T-helper 1 cell (primary cell): Measurements from ENCODE around the gene CD9.
"Not testable (repeated sequence)": the region's sequence is repeated elsewhere in the genome, so short reads cannot be mapped to it uniquely, and the experiment has no call there.

ENCODE experiments used
- DNase-seq, 5 donors: peaks; one replicate each; pipeline ENCODE4 v3.0.0-alpha.2; 2012 to 2020

Gene CD9

DNA sequence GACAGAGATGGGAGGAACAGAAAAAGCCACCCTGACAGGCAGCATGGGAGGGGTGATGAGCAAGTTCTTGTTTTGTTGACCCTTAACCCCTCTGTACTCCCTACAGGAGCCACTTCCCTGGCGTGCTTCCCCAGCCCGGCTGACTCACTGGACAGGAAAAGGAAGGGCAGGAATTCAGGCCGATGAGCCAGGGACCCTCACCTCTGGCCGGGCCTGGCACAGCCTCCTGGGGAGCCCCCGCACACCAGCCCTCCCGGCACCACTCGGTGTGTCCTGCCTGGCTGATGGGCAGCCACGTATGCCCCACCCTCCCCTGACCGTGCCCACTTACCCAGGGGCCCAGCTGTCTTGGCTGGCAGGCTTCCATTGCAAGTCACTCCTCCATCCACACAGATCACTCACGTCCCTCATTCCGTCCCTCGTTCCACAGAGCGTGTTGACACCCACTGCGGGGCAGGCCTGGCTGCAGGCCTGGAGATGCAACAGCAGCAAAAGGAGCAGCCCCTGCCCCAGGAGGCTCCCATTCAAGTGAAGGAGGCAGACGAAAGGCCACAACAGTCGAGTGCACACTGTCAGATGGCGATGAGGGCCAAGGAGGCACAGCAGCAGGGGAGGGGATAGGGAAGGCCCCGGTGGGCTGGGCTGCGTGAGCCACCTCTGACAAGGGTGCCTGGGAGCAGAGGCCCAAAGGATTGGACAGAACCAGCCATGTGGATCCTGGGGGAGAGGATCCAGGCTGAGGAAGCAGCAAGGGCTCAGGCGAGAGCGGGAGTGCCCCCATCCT, 19.7 kb upstream of the CD9 start:
- no peak for DNase-seq

DNA sequence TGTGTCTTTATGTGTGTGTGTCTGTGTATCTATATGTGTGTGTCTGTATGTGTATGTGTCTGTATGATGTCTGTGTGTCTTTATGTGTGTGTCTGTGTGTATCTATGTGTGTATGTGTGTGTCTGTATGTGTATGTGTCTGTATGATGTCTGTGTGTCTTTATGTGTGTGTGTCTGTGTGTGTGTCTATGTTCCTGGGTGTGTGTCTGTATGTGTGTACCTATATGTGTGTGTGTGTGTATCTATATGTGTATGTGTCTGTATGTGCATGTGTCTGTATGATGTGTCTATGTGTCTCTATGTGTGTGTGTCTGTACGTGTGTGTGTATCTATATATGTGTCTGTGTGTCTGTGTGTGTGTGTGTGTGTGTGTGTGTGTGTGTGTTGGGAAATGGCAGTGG, 19.0 kb upstream of the CD9 start:
- no peak for DNase-seq

DNA sequence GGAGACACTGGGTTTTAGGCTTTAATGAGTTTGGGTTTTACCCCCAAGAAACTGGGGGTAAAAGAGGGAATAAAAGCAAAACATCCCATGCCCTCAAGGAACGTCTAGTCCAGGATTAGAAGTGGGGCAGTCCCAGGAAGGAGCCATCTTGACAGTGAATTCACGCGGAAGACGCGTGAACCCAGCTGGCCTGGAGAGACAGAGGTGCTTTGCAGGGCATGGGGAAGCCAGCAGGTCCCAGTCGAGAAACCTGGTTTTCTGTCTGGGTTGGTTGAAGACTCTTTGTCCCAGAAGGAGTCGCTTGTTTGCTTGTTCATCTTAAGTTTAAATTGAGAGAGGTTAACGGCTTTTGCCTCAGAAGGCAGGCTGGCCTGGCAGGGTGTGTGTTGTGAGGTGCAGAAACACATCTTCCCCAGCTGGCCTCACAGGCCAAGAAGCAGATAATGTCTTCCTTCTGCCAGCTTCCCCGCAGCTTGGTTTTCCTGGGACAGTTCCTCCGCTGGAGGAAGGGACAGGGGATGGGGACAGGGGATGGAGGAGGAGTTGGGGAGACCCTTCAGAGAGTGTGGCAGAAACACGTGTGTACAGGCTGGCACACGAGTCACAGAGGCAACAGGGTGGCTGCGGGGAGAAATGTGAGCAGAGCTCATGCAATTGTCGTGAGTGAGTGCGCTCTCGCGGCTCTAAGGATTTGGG, 18.5 kb upstream of the CD9 start:
- no peak for DNase-seq

GRCh38 chr12:6182279-6182898, 17.8 kb upstream of the CD9 start:
- no peak for DNase-seq

GRCh38 chr12:6183689-6184428, 16.3 kb upstream of the CD9 start:
- DNase-seq, result no peak

GRCh38 chr12:6185961-6186827, 14.0 kb upstream of the CD9 start:
- DNase-seq, result no peak

DNA sequence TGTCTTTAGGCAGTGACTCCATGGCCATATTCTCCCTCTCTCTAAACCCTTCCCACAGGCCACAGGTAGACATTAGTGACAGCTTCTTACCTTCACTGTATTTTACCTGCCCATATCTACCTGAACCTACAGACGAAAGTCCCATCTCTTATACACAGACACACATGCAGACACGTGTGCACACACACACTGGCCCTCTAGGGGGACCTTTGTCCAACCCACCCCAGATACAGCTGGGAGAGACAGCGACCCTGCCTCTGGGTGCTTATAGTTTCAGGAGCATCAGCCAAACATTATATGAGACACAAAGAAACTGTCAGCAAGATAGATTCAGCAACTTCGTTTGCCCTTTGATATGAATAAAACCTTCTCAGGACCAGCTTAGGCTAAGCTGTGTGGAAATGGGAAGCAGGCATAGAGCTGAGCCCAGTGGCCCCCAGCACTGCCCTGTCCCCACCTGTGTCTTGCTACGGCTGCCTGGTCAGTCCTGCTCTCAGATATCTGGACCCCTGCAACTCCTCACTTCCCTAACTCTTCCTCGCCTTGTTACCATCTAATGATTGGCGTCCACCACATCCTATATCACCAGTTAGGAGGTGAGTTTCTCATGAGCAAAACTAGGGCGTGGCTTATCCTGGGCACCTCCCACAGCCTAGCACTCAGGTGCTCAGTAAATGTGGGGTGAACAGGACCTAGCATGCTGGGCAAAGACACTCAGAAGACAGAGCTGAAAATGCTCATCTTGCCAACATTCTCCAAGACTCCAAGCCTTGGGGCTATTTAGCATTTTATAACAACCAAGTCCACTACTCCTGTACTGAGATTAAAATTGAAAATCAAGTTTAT, 12.0 kb upstream of the CD9 start:
- DNase-seq, result no peak

- no peak for DNase-seq
These were observed 11.2 kb upstream of the CD9 start for GRCh38 chr12:6189028-6189427.

DNA sequence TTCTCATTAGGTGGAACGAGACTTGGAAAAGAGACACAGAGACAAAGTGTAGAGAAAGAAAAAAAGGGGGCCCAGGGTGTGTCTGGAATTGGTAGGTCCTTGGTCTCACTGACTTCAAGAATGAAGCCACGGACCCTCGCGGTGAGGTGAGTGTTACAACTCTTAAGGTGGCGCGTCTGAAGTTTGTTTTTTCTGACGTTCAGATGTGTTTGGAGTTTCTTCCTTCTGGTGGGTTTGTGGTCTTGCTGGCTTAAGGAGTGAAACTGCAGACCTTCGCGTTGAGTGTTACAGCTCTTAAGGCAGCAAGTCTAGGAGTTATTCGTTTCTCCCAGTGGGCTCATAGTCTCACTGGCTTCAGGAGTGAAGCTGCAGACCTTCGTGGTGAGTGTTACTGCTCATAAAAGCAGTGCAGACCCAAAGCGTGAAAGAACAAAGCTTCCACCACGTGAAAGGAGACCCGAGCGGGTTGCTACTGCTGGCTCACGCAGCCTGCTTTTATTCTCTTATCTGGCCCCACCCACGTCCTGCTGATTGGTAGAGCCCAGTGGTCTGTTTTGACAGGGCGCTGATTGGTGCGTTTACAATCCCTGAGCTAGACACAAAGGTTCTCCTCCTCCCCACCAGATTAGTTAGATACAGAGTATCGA, 10.1 kb upstream of the CD9 start:
- DNase-seq, result not testable (repeated sequence)

DNA sequence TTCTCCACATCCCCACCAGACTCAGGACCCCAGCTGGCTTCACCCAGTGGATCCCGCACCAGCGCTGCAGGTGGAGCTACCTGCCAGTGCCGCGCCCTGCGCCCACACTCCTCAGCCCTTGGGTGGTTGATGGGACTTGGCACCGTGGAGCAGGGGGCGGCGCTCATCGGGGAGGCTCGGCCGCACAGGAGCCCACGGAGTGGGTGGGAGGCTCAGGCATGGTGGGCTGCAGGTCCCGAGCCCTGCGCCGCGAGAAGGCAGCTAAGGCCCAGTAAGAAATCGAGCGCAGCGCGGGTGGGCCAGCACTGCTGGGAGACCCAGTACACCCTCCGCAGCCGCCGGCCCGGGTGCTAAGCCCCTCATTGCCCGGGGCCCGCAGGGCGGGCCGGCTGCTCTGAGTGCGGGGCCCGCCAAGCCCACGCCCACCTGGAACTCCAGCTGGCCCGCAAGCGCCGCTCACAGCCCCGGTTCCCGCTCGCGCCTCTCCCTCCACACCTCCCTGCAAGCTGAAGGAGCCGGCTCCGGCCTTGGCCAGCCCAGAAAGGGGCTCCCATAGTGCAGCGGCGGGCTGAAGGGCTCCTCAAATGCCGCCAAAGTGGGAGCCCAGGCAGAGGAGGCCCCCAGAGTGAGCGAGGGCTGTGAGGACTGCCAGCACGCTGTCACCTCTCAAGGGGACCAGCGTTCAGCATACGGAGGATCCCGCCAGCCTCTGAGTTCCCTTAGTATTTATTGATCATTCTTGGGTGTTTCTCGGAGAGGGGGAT, 9.3 kb upstream of the CD9 start:
- not testable (repeated sequence) for DNase-seq

- DNase-seq, result no peak
These were observed 7.4 kb upstream of the CD9 start for GRCh38 chr12:6192604-6193380.

DNA sequence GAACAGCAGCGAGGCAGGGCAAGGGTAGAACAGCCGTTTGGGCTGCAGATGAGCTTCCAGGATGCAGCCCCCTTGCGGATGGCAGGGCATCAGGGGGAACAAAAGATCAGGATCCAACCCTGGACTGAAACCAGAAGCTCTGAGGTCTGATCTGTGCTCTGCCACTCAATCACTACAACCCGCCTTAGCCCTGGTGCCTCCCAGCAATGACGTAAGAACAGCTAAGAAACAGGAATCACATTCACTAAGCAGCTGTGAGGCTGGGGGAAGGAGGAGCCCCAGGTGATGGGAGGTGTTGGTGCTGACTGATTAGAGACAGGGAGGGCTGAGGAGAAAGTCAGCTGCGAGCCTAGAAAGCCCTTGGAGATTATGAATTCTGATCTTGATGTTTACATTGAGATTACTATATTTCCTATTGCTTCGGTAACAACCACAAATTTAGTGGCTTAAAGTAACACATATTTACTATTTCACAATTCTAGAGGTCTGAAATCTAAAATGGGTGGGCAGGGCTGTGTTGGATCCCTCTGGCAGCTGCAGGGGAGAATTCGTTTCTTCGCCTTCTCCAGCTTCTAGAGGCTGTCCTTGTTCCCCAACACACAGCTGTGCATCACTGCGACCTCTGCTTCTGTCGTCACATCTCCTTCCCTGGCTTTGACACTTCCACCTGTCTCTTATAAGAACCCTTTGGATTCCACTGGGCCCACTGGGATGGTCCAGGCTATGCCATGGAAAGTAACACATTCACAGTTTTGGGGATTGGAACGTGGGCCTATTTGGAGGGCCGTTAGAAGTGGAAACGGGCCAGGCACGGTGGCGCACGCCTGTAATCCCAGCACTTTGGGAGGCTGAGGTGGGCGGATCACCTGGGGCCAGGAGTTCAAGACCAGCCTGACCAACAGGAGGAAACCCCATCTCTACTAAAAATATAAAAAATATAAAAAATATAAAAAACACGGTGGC, 6.1 kb upstream of the CD9 start:
- DNase-seq, result no peak

DNA sequence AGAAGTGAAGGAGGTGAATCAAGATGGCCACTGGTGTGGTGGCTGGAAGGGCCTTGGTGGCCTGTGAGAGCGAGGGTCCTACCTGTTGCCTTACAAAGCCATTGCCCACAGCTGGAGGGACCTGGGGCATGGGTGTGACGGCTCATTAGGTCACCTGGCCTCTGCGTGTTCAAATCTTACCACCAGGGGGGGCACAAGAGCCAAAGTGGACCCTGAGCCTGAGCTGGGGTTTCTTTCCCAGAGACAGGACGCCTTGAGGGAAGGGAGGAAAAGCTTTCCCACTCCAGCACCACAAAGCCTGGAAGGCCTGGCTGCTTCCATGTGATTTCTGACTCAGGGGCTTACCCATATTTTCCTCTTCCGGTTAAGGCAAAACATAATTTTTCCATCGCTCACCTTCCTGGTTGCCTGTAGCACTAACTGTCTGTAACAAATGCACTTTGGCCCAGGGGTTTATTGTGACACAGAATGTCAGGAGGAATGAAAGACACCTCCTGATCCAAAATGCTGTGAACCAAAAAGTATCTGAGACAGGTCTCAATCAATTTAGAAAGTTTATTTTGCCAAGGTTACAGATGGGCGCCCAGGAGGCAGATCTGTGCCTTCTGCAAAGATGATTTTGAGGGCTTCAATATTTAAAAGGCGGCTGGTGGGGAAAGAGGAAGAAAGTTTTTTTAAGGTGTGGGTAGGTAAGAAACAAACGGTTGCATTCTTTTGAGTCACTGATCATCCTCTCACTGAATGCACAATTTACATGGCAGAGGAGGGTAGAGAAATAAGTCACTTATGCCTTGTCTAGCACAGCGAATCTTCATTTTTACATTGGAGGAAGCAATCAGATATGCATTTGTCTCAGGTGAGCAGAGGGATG, 4.3 kb upstream of the CD9 start:
- DNase-seq, result peak; percentile 37 to 64 (median 56)

DNA sequence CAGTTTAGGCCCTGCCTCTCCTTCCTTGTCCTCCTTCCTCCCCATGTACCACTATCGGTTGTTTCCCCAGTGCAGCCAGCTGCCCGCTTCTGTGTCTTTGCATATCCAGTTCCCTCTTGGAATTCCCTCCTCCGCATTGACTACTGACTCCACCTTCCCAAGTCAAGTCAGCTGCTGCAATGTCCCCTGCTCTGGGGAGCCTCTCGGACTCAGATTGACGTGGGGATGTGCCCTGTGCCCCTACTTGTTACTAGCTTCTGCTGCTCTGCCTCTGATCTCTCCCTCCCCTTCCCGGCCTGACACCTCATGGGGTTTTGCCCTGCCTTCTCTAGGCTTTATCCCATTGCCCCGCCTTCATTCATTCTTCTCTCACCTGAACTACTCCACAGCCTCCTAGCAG, 2.1 kb upstream of the CD9 start:
- DNase-seq, result no peak

GRCh38 chr12:6198556-6198955, 1.6 kb upstream of the CD9 start:
- no peak for DNase-seq

- DNase-seq, result peak in 1 of 5 donors; percentile 28
These were observed 1.1 kb upstream of the CD9 start for GRCh38 chr12:6198985-6199530.
